GM20000 (cell line): Measurements from ENCODE around the gene GYG1.

Source experiments
- DNase-seq: peaks from one replicate; pipeline ENCODE4 v3.0.0; 2012; ENCODE audit warnings: low spot score
- TF ChIP-seq, protein P1 (sequence below): IDR thresholded peaks from 2 replicates; pipeline ENCODE4 v1.5.1; 2012; ENCODE audit warnings: mild to moderate bottlenecking, control low read depth; ENCODE audit errors: extremely low read depth, missing control alignments

GYG1 gene

DNA sequence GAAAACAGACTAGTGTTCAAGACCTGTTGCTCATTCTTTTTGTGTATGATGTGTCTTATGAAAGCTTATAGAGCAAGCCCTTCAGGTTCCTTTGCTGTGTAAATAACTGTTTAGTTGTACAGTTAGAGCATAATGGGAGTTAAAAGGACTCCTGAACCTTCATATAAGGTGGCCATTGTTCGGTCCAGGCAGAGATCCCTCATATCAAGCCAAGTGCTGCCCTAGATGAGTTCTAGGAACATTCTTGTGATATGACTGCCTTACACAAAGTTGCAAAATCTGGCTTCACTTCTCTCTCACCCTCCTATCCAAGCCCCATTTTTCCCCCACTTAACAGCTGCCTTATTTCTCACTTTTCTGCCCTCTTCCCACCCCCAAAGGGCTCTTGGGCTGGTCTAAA, 26.9 kb downstream of the GYG1 start:
- TF ChIP-seq, protein P1, sequence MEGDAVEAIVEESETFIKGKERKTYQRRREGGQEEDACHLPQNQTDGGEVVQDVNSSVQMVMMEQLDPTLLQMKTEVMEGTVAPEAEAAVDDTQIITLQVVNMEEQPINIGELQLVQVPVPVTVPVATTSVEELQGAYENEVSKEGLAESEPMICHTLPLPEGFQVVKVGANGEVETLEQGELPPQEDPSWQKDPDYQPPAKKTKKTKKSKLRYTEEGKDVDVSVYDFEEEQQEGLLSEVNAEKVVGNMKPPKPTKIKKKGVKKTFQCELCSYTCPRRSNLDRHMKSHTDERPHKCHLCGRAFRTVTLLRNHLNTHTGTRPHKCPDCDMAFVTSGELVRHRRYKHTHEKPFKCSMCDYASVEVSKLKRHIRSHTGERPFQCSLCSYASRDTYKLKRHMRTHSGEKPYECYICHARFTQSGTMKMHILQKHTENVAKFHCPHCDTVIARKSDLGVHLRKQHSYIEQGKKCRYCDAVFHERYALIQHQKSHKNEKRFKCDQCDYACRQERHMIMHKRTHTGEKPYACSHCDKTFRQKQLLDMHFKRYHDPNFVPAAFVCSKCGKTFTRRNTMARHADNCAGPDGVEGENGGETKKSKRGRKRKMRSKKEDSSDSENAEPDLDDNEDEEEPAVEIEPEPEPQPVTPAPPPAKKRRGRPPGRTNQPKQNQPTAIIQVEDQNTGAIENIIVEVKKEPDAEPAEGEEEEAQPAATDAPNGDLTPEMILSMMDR = no peak
- no peak for DNase-seq

DNA sequence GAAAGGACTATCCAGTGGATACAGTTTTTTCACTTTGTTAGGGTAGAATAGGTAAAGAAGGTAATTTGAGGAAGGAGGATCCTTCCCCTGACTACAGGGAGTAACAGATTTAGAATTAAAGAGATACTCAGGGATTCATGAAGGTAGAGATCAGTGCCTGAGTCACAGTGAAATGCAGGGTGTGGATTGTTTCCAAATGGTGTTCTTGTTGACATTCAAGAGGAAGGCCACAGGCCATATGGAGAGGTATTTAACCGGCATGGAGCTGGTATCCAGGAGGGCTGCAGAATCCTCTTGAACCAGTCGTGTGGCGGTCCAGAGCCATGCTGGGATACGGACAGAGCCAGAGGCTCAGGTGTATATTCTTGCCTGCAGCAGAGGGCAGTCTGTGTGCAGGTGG, 28.2 kb downstream of the GYG1 start:
- DNase-seq = no peak
- TF ChIP-seq, protein P1 = no peak

DNA sequence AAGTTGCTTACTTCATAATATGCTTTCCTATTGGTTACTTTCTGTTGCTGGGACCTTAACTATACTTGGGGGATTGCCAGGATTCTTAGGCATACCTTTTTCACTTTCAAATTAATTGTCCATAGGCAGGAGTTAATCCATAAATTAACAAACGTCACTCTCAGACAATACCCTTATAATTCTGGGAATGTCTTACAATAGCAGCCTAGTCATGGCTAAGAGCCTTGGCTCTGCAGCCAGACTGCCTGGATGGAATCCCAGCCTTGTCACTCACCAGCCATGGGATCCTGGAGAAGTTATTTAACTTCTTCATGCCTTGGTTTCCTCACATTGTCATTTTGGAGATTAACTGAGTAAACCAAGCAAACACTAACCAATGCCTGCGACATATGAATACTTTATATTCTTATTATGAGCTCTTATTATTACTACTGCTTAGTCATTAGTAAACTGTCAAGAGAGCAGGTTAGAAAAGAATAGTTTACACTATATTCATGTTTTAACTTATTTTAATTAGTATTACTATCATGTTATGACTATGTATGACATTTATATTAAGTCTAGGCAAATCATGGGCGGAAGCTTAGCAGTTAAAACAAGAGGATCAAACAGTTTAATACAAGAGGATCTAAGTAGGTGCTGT, 29.0 kb downstream of the GYG1 start:
- DNase-seq = no peak
- TF ChIP-seq, protein P1 = no peak

DNA sequence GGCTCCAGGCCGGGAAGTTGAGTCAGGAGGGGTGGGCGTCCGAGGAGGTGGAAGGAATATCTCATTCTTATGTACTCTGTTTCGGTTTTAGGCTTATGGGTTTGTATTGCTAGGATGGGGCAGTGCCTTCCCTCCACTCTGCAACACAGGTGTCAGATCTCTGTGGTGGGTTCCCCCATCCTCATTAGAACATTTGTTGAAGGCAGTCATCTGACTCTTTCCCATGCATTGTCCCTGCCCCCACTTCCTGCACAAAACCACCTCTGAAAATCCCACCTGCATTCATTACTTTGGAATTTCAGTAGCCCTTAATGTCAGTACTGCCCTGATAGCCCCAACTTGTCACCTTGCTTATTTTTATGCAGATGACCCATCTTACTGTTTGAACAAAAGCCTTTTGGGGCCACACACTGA, 29.5 kb downstream of the GYG1 start:
- TF ChIP-seq, protein P1 = no peak
- DNase-seq = no peak

DNA sequence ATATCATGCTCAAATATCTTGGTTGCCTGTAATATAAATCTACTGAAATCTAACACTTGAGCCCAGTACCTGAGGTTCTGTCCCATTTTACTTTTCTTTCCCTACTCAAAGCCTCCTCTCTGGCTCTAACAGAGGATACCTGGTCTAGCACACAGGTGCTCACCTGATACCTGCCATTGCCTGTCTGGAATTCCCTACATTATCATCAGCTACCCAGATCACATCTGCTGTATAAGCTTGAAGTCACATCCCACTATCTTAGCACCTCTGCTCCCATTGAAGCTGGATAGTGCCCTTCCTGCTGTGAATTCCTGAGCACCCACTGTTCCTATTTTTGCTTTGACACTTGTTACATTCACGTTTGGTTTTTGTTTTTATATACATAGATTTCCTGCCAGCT, 30.5 kb downstream of the GYG1 start:
- no peak for DNase-seq
- TF ChIP-seq, protein P1 = no peak

DNA sequence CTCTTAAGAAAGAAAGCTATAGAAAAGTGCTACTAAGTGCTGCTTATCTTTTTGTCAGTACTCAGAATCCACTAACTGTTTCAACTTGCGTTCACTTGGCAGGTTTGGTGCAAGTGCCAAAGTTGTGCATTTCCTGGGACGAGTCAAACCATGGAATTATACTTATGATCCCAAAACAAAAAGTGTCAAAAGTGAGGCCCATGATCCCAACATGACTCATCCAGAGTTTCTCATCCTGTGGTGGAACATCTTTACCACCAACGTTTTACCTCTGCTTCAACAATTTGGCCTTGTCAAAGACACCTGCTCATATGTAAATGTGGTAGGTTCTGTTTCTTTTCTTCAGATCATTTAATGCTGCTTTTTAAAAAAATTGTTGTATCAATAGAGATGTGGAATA, 32.6 kb downstream of the GYG1 start:
- DNase-seq = no peak

DNA sequence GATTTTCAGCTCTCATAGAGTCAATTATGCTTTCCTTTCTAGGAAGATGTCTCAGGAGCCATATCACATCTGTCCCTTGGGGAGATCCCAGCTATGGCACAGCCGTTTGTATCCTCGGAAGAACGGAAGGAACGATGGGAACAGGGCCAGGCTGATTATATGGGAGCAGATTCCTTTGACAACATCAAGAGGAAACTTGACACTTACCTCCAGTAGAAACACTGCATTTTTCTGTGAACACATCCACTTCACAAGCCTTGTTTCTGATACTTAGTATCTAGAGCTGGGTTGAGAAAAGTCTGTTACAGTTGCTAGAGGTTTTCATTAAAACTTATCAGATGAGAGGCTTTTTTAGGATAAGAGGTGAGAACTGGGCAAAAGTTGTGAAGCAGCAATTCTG, 35.4 kb downstream of the GYG1 start:
- TF ChIP-seq, protein P1 = no peak
- no peak for DNase-seq

More for the DNA sequence above, 32.6 kb downstream of the GYG1 start:
- TF ChIP-seq, protein P1 = no peak
